Caco-2 (cell line): ENCODE data around the gene STT3B. TPM values are rescaled to one million over a fixed set of nuclear protein-coding genes. Genes with fewer than 3 reads are reported as not detected.

Experiments
- BruUV-seq: library from RNA; stranded (reverse); fragments of 400-500 nt; replicated peaks from 2 replicates; lab custom pipeline; 2021; lab: Mats Ljungman, UMichigan
- CTCF ChIA-PET: fragments of 300-600 bp; sonication (Branson Sonifier 250); formaldehyde crosslinking; loops from one replicate; lab custom pipeline; 2022; ENCODE audit warnings: antibody characterized with exemption; lab: Charles Lee
- POLR2A ChIA-PET: fragments of 300-600 bp; sonication (Branson Sonifier 250); formaldehyde crosslinking; loops from one replicate; lab custom pipeline; 2022; ENCODE audit warnings: antibody characterized with exemption; lab: Charles Lee
- DNase-seq, 2 experiments: peaks; one replicate each; pipeline versions ENCODE4 v3.0.0 to v3.0.0-alpha.2; 2020 to 2022
- H3K27me3 ChIP-seq: replicated peaks from 2 replicates; pipeline ENCODE4 v1.6.0; 2011; ENCODE audit warnings: low read length; ENCODE audit not compliant: control insufficient read depth, insufficient read depth
- H3K36me3 ChIP-seq: 2 replicates; pipeline ENCODE4 v1.5.1; 2011; ENCODE audit warnings: low read length; ENCODE audit not compliant: control insufficient read depth, insufficient read depth
- H3K4me1 ChIP-seq: fragments of 250-450 bp; sonication (Bioruptor Pico); 2 replicates; pipeline ENCODE4 v1.5.1; 2020; ENCODE audit warnings: mild to moderate bottlenecking
- H3K4me3 ChIP-seq: 2 replicates; pipeline ENCODE4 v1.5.1; 2011; ENCODE audit warnings: low read depth, mild to moderate bottlenecking, control low read depth, low read length
- H3K9me3 ChIP-seq: fragments of 250-450 bp; sonication (Bioruptor Pico); 2 replicates; pipeline ENCODE4 v1.5.1; 2020; ENCODE audit warnings: mild to moderate bottlenecking, moderate library complexity
- H3K27ac Mint-ChIP-seq: one replicate; pipeline ENCODE4 v1.8.0; 2022; ENCODE audit warnings: mixed read lengths; ENCODE audit not compliant: unreplicated experiment
- H3K27me3 Mint-ChIP-seq: one replicate; pipeline ENCODE4 v1.8.0; 2022; ENCODE audit warnings: mixed read lengths; ENCODE audit not compliant: insufficient read depth, unreplicated experiment
- H3K36me3 Mint-ChIP-seq: one replicate; pipeline ENCODE4 v1.8.0; 2022; ENCODE audit warnings: mild to moderate bottlenecking, mixed read lengths; ENCODE audit not compliant: insufficient read depth, unreplicated experiment
- H3K4me1 Mint-ChIP-seq: one replicate; pipeline ENCODE4 v1.8.0; 2022; ENCODE audit warnings: low read depth, mixed read lengths; ENCODE audit not compliant: unreplicated experiment
- H3K4me3 Mint-ChIP-seq: one replicate; pipeline ENCODE4 v1.8.0; 2022; ENCODE audit warnings: mild to moderate bottlenecking, moderate library complexity, mixed read lengths; ENCODE audit not compliant: unreplicated experiment
- H3K9me3 Mint-ChIP-seq: one replicate; pipeline ENCODE4 v1.8.0; 2022; ENCODE audit warnings: mixed read lengths; ENCODE audit not compliant: unreplicated experiment
- CTCF ChIP-seq, 2 experiments: fragments of 200-600 bp in 1 of 2; IDR thresholded peaks; 1 replicate in 1 of 2; 2 replicates in 1 of 2; pipeline versions ENCODE4 v1.5.1 to v1.8.0; 2011 to 2022; ENCODE audit warnings: antibody characterized with exemption in 1 of 2, control low read depth in 1 of 2, inconsistent platforms in 1 of 2, low read depth in 1 of 2, low read length in 1 of 2, mild to moderate bottlenecking in 1 of 2, moderate library complexity in 1 of 2; ENCODE audit not compliant: insufficient read depth in 1 of 2, severe bottlenecking in 1 of 2, unreplicated experiment in 1 of 2
- intact Hi-C: fragments of 100-400 bp; cut with micrococcal nuclease; formaldehyde crosslinking; loops from one replicate; pipeline ENCODE4 v1.10.0; 2022; ENCODE audit not compliant: unreplicated experiment
- total RNA-seq: library from RNA; stranded (reverse); gene quantifications from 2 replicates; pipeline ENCODE4 v1.2.3, GENCODE V29; 2022

STT3B gene
- total RNA-seq, 1 experiment from 2014 or later, result 162 TPM

DNA sequence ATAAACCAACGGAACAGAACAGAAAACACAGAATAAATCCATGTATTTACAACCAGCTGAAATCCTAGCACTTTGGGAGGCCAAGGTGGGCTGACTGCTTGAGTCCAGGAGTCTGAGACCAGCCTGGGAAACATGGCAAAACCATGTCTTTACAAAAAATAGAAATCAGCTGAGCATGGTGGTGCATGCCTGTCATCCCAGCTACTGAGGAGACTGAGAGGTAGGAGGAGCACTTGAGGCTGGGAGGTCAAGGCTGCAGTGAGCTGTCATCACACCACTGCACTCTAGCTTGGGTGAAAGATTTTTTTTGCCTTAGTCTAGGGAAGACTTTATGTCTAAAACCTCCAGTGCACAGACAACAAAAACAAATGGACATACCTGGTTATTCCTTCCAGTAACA lies 120.7 kb downstream of the STT3B start:
- H3K36me3 ChIP-seq, result peaks cover 3% of the 10 kb centered on the region
- TF ChIP-seq CTCF (IDR thresholded peaks at IDR 0.05; ENCODE audit: insufficient read depth in 1 of 2, low read depth in 1 of 2, low read length in 1 of 2, severe bottlenecking in 1 of 2, unreplicated experiment in 1 of 2), result no peak
- ChIA-PET CTCF (no interaction called here), POLR2A (no interaction called here)
- H3K27me3 ChIP-seq, result no peaks in the 10 kb centered on the region
- DNase-seq, result no peak
- no peaks in the 10 kb centered on the region for H3K27me3 Mint-ChIP-seq
- BruUV-seq, result no TSS peak
- peaks cover 94% of the 10 kb centered on the region for H3K36me3 Mint-ChIP-seq
- intact Hi-C loops, result no loop called here
- H3K9me3 Mint-ChIP-seq, result peaks cover 95% of the 10 kb centered on the region
- H3K27ac Mint-ChIP-seq, result no peak overlapping the region
- peaks cover 33% of the 10 kb centered on the region for H3K9me3 ChIP-seq
- 0 out of 2 replicates have a peak, but pooled peaks cover 3% of the 10 kb centered on the region for H3K4me1 ChIP-seq
- no peak overlapping the region for H3K4me3 ChIP-seq
- H3K4me3 Mint-ChIP-seq, result no peak overlapping the region
- no peaks in the 10 kb centered on the region for H3K4me1 Mint-ChIP-seq

- peaks cover 93% of the 10 kb centered on the region for H3K36me3 Mint-ChIP-seq
- no peak for DNase-seq
- POLR2A ChIA-PET, result no interaction called here
- H3K9me3 Mint-ChIP-seq, result peaks cover 84% of the 10 kb centered on the region
- peaks cover 24% of the 10 kb centered on the region; the same call in 1 of the 2 replicates for H3K9me3 ChIP-seq
- TF ChIP-seq CTCF (IDR thresholded peaks at IDR 0.05; ENCODE audit: insufficient read depth in 1 of 2, low read depth in 1 of 2, low read length in 1 of 2, severe bottlenecking in 1 of 2, unreplicated experiment in 1 of 2), result no peak
- CTCF ChIA-PET, result no interaction called here
- 0 out of 2 replicates have a peak, but pooled peaks cover 3% of the 10 kb centered on the region for H3K4me1 ChIP-seq
- no TSS peak for BruUV-seq
- H3K4me1 Mint-ChIP-seq, result no peaks in the 10 kb centered on the region
- peaks cover 1% of the 10 kb centered on the region; the same call in 1 of the 2 replicates for H3K36me3 ChIP-seq
- H3K27me3 ChIP-seq, result no peaks in the 10 kb centered on the region
- H3K4me3 Mint-ChIP-seq, result no peak overlapping the region
- peak overlapping the region; percentile 33 for H3K27ac Mint-ChIP-seq
- no peaks in the 10 kb centered on the region for H3K27me3 Mint-ChIP-seq
- intact Hi-C loops, result no loop called here
- H3K4me3 ChIP-seq, result no peak overlapping the region
Observed at GRCh38 chr3:31654998-31655397, 122.3 kb downstream of the STT3B start.

DNA sequence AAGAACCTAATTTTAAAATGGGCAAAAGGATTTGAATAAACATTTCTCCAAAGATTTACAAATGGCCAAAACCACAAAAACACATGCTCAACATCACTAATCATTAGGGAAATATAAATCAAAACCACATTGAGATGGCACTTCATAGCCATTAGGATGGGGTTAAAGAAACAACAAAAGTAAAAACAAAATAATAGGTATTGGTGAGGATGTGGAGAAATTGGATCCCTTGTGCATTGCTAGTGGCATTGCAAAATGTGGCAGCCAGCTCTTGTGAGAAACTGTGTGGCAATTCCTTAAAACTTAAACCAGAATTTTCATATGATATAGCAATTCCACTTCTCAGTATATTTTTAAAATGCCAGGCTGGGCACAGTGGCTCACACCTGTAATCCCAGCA lies 126.5 kb downstream of the STT3B start:
- Mint-ChIP-seq H3K4me3 (no peak overlapping the region), H3K36me3 (peaks cover 85% of the 10 kb centered on the region), H3K27me3 (no peaks in the 10 kb centered on the region), H3K27ac (no peak overlapping the region), H3K9me3 (peaks cover 44% of the 10 kb centered on the region), H3K4me1 (no peaks in the 10 kb centered on the region)
- intact Hi-C loops, result no loop called here
- Histone ChIP-seq H3K27me3 (no peaks in the 10 kb centered on the region), H3K4me3 (no peak overlapping the region), H3K36me3 (peaks cover 1% of the 10 kb centered on the region; the same call in 1 of the 2 replicates), H3K9me3 (peaks cover 6% of the 10 kb centered on the region; the same call in 1 of the 2 replicates), H3K4me1 (no peaks in the 10 kb centered on the region)
- ChIA-PET CTCF (no interaction called here), POLR2A (no interaction called here)
- no peak for DNase-seq
- no peak for TF ChIP-seq CTCF (IDR thresholded peaks at IDR 0.05; ENCODE audit: insufficient read depth in 1 of 2, low read depth in 1 of 2, low read length in 1 of 2, severe bottlenecking in 1 of 2, unreplicated experiment in 1 of 2)
- no TSS peak for BruUV-seq
